OCI-LY3 (cell line): ENCODE data around the gene YAP1.

ENCODE experiments used
- CTCF ChIP-seq: fragments of 200-600, 300-600 bp; sonication (generic); IDR thresholded peaks from 2 replicates; pipeline ENCODE4 v1.5.1; 2014; ENCODE audit warnings: antibody characterized with exemption, low read length, low read depth
- EZH2phosphoT487 ChIP-seq: fragments of 200-600 bp; shearing (Covaris generic); IDR thresholded peaks from 2 replicates; pipeline ENCODE4 v1.6.1; 2018; ENCODE audit warnings: antibody characterized with exemption, mixed run types, low read depth

- no peak for TF ChIP-seq CTCF
- no peak for TF ChIP-seq EZH2phosphoT487
Measured at GRCh38 chr11:102157219-102157618, 47.0 kb downstream of the YAP1 start.
